ENCODE measurements around the gene MYO9B. TPM values are rescaled to one million over a fixed set of nuclear protein-coding genes. Genes with fewer than 3 reads are reported as not detected.
"Not testable (repeated sequence)": the region's sequence is repeated elsewhere in the genome, so short reads cannot be mapped to it uniquely, and the experiment has no call there.

The MYO9B gene
- total and polyA plus RNA-seq, 2 of the 13 experiments (the other 11 are each of a cell fraction or from before 2014, with no cell fraction given), result 18.0 to 18.3 TPM

- ATAC-seq; H3K79me2 ChIP-seq (ENCODE audit: insufficient read depth, low read length); in situ Hi-C loops (cut with HindIII; ENCODE audit: extremely low pct_ligation_motif_present, low pct_unique_long_range_greater_than_20kb); intact Hi-C loops (cut with micrococcal nuclease; ENCODE audit: unreplicated experiment); H2AFZ ChIP-seq (ENCODE audit: low read length); H3K9ac ChIP-seq (ENCODE audit: insufficient read depth, low read depth, low read length); H3K27me3 ChIP-seq (ENCODE audit: control insufficient read depth in 1 of 2, insufficient read depth in 2 of 2, low read length in 2 of 2); H3K27ac ChIP-seq (ENCODE audit: extremely low read length, insufficient read depth, low read length); FAIRE-seq; H3K4me1 ChIP-seq (ENCODE audit: insufficient read depth, low read length); H3K4me2 ChIP-seq (ENCODE audit: low read depth, low read length); DNase-seq (ENCODE audit: low spot score); H4K20me1 ChIP-seq (ENCODE audit: insufficient read depth, low read length); H3K9me3 ChIP-seq (ENCODE audit: low read length); H3K4me3 ChIP-seq (replicated peaks in 1 of 3; ENCODE audit: insufficient read depth in 1 of 3, low read depth in 2 of 3, low read length in 3 of 3); POLR2A ChIA-PET; CTCF ChIA-PET (ENCODE audit: low intra/inter-chr PET ratio, low total read pairs); BruUV-seq (replicated peaks): not testable (repeated sequence)
- 87% methylated on average over 4 of the region's 6 CpGs for WGBS (ENCODE audit: low lambda C conversion rate)
- H3K36me3 ChIP-seq (replicated peaks in 1 of 2; ENCODE audit: control insufficient read depth in 1 of 2, insufficient read depth in 2 of 2, low read length in 2 of 2), result peaks cover 25 to 27% of the 10 kb centered on the region in 2 experiments; a peak in 4 of 5 replicates
Observed at GRCh38 chr19:17191736-17192135, 116.2 kb downstream of the MYO9B start.

- Histone ChIP-seq H4K20me1 (ENCODE audit: insufficient read depth, low read length) (no peaks in the 10 kb centered on the region), H3K4me3 (replicated peaks in 1 of 3; ENCODE audit: insufficient read depth in 1 of 3, low read depth in 2 of 3, low read length in 3 of 3) (no peak overlapping the region), H3K9ac (ENCODE audit: insufficient read depth, low read depth, low read length) (no peak overlapping the region), H2AFZ (ENCODE audit: low read length) (no peak overlapping the region), H3K27ac (ENCODE audit: extremely low read length, insufficient read depth, low read length) (no peak overlapping the region), H3K9me3 (ENCODE audit: low read length) (no peaks in the 10 kb centered on the region), H3K4me2 (ENCODE audit: low read depth, low read length) (no peak overlapping the region), H3K79me2 (ENCODE audit: insufficient read depth, low read length) (no peaks in the 10 kb centered on the region), H3K27me3 (ENCODE audit: control insufficient read depth in 1 of 2, insufficient read depth in 2 of 2, low read length in 2 of 2) (no peaks in the 10 kb centered on the region), H3K36me3 (replicated peaks in 1 of 2; ENCODE audit: control insufficient read depth in 1 of 2, insufficient read depth in 2 of 2, low read length in 2 of 2) (peaks cover 23 to 27% of the 10 kb centered on the region in 2 experiments; a peak in 4 of 5 replicates), H3K4me1 (ENCODE audit: insufficient read depth, low read length) (no peaks in the 10 kb centered on the region)
- no TSS peak for BruUV-seq (replicated peaks)
- ChIA-PET CTCF (ENCODE audit: low intra/inter-chr PET ratio, low total read pairs) (no interaction called here), POLR2A (no interaction called here)
- TF ChIP-seq SETDB1 (CRISPR knock-in tag; IDR thresholded peaks at IDR 0.05; ENCODE audit: borderline replicate concordance) (no peak), ZBTB44 (CRISPR knock-in tag; IDR thresholded peaks at IDR 0.05) (no peak), ZC3H4 (CRISPR knock-in tag; IDR thresholded peaks at IDR 0.05; ENCODE audit: borderline replicate concordance) (no peak), TSC22D2 (CRISPR knock-in tag; IDR thresholded peaks at IDR 0.05; ENCODE audit: borderline replicate concordance) (no peak), NR2F2 (IDR thresholded peaks at IDR 0.05; ENCODE audit: borderline replicate concordance, low read depth) (no peak), KLF15 (CRISPR knock-in tag; IDR thresholded peaks at IDR 0.05; ENCODE audit: borderline replicate concordance) (no peak), NCOA2 (CRISPR knock-in tag; IDR thresholded peaks at IDR 0.05) (no peak), AGO2 (optimal IDR thresholded peaks at IDR 0.05; ENCODE audit: low read depth, low read length) (no peak), ZMYM2 (CRISPR knock-in tag; IDR thresholded peaks at IDR 0.05) (no peak), ZBTB37 (CRISPR knock-in tag; IDR thresholded peaks at IDR 0.05) (no peak), ZSCAN5A (CRISPR knock-in tag; IDR thresholded peaks at IDR 0.05; ENCODE audit: borderline replicate concordance) (no peak)
- intact Hi-C loops (cut with micrococcal nuclease; ENCODE audit: unreplicated experiment) (no loop called here), in situ Hi-C loops (cut with HindIII; ENCODE audit: extremely low pct_ligation_motif_present, low pct_unique_long_range_greater_than_20kb) (no loop called here)
- WGBS (ENCODE audit: low lambda C conversion rate), result 99% methylated on average over 14 of the region's 26 CpGs
- no peak for ATAC-seq
- FAIRE-seq, result no peak
- DNase-seq (ENCODE audit: low spot score), result no peak
Observed at GRCh38 chr19:17192751-17193150, 117.2 kb downstream of the MYO9B start.
